HEK293T (cell line): ENCODE measurements around the gene SPRYD7.

Experiments
- ARNT ChIP-seq: fragments of 450-650 bp; IDR thresholded peaks from 2 replicates; pipeline ENCODE4 v1.6.1; 2017; ENCODE audit warnings: mild to moderate bottlenecking
- BHLHE40 ChIP-seq: fragments of 450-650 bp; IDR thresholded peaks from 2 replicates; pipeline ENCODE4 v1.6.1; 2016; ENCODE audit warnings: mild to moderate bottlenecking, moderate library complexity, borderline replicate concordance
- ELF4 ChIP-seq: fragments of 450-650 bp; IDR thresholded peaks from 2 replicates; pipeline ENCODE4 v1.6.1; 2017; ENCODE audit warnings: antibody characterized with exemption
- FOXK2 ChIP-seq: fragments of 450-650 bp; IDR thresholded peaks from 2 replicates; pipeline ENCODE4 v1.6.1; 2016; ENCODE audit warnings: mild to moderate bottlenecking
- FOXM1 ChIP-seq: fragments of 450-650 bp; IDR thresholded peaks from 2 replicates; pipeline ENCODE4 v1.6.1; 2017; ENCODE audit warnings: mild to moderate bottlenecking, borderline replicate concordance
- HDGF ChIP-seq: fragments of 450-650 bp; IDR thresholded peaks from 2 replicates; pipeline ENCODE4 v1.6.1; 2017; ENCODE audit warnings: antibody characterized with exemption, borderline replicate concordance
- LEF1 ChIP-seq: fragments of 450-650 bp; IDR thresholded peaks from 2 replicates; pipeline ENCODE4 v1.6.1; 2017; ENCODE audit warnings: mild to moderate bottlenecking, borderline replicate concordance
- NFRKB ChIP-seq: fragments of 450-650 bp; IDR thresholded peaks from 2 replicates; pipeline ENCODE4 v1.6.1; 2016; ENCODE audit warnings: mild to moderate bottlenecking, moderate library complexity
- SP1 ChIP-seq: fragments of 450-650 bp; IDR thresholded peaks from 2 replicates; pipeline ENCODE4 v1.6.1; 2017
- SUZ12 ChIP-seq: fragments of 450-650 bp; IDR thresholded peaks from 2 replicates; pipeline ENCODE4 v1.6.1; 2016; ENCODE audit warnings: mild to moderate bottlenecking
- TARDBP ChIP-seq: fragments of 450-650 bp; IDR thresholded peaks from 2 replicates; pipeline ENCODE4 v1.6.1; 2016
- ZNF384 ChIP-seq: fragments of 450-650 bp; IDR thresholded peaks from 2 replicates; pipeline ENCODE4 v1.6.1; 2016
- TF ChIP-seq, protein P1 (sequence below): fragments of 450-650 bp; IDR thresholded peaks from 2 replicates; pipeline ENCODE4 v1.6.1; 2016

DNA sequence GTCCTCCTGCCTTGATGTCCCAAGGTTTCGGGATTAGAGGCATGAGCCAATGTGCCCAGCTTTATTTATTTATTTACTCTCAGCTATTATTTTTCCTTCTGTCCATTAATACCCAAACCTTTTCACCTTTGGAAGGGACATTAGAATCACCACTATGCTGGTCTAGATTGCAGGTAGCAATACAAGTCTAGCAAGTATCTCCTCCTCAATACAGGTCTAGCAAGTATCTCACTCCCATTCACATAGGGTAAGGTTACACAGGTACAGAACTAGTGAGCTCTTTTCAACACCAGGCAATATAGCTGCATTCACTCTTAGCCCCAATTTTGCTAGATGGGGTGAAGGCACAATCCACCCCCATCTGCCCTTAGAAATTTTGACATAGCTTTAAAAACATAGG is 17.4 kb upstream of the SPRYD7 start:
- TF ChIP-seq FOXM1 (no peak), SUZ12 (no peak), HDGF (no peak), ARNT (no peak), SP1 (no peak), BHLHE40 (no peak), ZNF384 (no peak), TARDBP (no peak), FOXK2 (no peak), NFRKB (no peak), ELF4 (no peak), LEF1 (no peak)
- TF ChIP-seq, protein P1, sequence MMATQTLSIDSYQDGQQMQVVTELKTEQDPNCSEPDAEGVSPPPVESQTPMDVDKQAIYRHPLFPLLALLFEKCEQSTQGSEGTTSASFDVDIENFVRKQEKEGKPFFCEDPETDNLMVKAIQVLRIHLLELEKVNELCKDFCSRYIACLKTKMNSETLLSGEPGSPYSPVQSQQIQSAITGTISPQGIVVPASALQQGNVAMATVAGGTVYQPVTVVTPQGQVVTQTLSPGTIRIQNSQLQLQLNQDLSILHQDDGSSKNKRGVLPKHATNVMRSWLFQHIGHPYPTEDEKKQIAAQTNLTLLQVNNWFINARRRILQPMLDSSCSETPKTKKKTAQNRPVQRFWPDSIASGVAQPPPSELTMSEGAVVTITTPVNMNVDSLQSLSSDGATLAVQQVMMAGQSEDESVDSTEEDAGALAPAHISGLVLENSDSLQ: no peak
